HG02852 (cell line): ENCODE measurements around the gene TTC17.
"Not testable (repeated sequence)": the region's sequence is repeated elsewhere in the genome, so short reads cannot be mapped to it uniquely, and the experiment has no call there.

Experiments
- ATAC-seq: cut with Tn5 transposase; IDR thresholded peaks from one replicate; pipeline ENCODE4 v1.9.1; 2021; ENCODE audit warnings: mild to moderate bottlenecking, moderate library complexity; ENCODE audit not compliant: unreplicated experiment

Gene TTC17

DNA sequence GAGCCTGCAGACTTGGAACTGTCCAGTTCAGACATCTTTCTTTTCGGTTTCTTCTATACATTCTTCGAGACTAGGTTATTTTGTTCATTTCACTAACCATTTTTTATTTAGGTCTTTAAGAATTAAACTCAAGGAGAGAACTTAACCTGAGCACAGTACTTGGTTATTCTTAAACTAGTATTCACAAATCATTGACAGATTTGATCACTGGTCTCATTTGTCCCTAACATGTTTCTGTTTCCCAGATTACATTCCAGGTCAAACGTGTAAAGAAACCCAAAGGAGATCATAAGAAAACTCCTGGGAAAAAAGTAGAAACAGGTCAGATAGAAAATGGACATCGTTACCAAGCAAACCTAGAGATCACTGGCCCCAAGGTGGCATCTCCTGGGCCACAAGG is 85.1 kb downstream of the TTC17 start:
- ATAC-seq: no peak

DNA sequence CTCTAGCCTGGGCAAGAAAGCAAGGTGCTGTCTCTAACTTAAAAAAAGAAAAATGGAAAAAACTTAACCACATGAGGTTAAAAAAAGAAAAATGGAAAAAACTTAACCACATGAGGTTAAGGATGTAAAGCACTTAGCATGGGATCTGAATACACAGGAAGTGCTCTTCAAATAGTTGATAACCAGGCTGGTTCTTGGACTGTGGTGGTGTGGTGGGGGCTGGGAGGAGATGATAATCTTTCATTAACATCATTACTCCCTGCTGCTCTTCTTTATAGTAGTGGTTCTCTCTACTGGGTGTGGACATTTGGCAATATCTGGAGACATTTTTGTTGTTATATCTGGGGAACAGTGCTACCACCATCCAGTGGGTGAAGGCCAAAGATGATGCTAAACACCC is 88.4 kb downstream of the TTC17 start:
- ATAC-seq: no peak

GRCh38 chr11:43458486-43458885 is 99.8 kb downstream of the TTC17 start:
- ATAC-seq: no peak

DNA sequence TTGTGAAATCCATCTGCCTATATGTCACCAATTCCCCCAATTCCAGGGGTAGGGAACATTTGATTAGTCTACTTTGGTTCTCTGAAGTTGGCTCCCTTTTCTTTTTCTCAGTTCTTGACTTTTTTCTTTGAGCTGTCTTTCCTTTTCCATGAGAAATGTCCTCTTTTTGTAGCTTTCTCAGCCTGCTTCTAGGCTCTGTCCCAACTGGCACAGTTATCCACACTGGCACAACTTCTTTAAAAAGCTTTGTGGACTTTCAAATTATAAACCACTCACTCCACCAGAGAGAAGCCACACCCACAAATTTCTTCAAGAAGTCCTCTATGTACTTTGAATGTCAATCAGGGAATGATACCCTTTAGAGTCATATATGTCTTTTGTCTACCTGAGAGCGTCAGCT is 100.5 kb downstream of the TTC17 start:
- no peak for ATAC-seq

DNA sequence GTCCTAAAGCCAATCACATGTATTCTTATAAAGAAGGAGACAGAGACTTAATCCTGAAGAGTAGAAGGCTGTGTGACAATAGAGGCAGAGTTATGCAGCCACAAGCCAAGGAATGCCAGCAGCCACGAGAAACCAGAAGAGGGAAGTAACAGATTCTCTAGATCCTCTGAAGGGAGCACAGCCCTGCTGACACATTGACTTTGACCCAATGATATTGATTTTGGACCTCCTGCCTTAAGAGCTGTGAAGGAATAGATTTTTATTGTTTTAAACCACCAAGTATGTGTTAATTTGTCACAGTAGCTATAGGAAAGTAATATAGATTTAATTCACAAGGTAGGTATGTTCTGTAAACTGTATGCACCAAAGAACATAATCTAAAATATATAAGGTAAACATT is 103.6 kb downstream of the TTC17 start:
- ATAC-seq: no peak

- ATAC-seq: no peak
Observed at GRCh38 chr11:43467958-43468357, 109.2 kb downstream of the TTC17 start.

- not testable (repeated sequence) for ATAC-seq
Observed at GRCh38 chr11:43477491-43477890, 118.8 kb downstream of the TTC17 start.

GRCh38 chr11:43486141-43486540 is 127.4 kb downstream of the TTC17 start:
- ATAC-seq: no peak

- no peak for ATAC-seq
Observed at GRCh38 chr11:43489869-43490465, 131.2 kb downstream of the TTC17 start.

DNA sequence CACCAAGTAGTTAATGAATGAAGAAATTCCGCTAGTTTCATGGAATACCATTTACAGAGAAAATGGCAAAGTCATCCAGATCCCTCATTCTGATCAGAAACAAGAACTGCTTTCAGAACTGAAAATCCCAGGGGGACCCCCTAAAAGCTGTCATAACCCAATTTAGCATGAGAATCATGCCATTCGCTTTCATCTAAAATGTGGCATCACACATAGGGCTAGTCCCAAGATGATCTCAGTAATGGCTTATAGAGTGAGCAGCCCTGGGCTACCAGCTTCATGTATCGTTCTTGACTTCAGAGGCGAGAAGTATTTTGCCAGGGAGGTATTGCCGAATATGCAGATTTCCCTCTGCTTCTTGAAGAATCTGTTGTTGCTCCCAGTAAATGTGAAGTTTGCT is 134.0 kb downstream of the TTC17 start:
- no peak for ATAC-seq

- ATAC-seq: no peak
Observed at GRCh38 chr11:43493431-43493830, 134.7 kb downstream of the TTC17 start.

DNA sequence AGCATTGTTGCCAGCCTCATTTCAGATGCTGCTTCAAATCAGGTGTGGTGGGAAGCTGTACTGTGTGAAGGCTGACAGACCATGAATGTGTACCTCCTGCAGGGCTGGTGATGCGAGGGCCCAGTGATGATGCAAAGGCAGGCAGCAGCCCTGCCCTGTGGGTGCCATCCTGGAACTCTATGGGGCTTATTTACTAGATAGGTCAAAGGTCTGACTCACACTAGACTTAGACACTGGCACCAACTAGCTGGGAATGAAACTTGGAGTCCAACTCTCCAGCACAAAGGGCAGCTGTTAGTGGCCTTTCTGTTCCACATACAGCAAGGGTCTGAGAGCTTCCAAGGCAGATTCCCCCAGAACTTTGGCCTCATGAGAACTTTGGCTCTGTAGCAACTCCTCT is 138.4 kb downstream of the TTC17 start:
- ATAC-seq: no peak

DNA sequence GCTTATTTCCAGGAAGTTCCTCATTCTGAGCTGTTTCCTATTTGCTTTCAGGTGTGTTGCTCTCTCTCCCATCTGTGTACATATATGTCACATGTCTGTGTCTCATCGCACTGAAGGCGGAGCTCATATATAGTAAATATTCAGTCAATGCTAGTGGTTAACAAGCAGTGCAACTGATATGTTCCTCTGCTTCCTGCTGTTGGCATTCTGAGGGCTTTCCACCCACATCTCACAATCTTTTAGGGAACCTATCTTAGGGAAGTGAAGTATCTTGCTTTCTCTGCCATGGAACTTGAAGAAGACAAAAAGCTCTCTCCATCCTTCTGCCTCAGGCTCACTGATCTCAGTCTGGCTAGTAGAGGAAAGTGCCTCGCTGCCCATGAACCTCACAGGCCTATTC is 139.8 kb downstream of the TTC17 start:
- ATAC-seq: no peak

DNA sequence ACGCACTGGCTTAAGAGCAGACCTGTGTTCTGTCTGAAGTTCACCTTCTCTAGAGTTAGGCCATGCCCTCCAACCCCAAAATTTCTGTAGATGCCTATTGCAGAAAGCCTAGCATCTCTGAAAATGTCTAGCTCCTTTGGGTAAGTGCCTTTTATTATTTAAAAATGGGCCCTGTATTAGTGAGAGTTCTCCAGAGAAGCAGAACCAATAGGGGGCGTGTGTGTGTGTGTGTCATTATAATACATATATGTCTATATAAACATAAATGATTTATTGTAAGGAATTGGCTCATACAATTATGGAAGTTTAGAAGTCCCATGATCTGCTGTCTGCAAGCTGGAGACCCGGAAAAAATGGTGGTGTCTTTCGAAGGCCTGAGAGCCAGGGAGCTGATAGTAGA is 144.7 kb downstream of the TTC17 start:
- ATAC-seq: no peak

GRCh38 chr11:43504316-43504950 is 145.7 kb downstream of the TTC17 start:
- ATAC-seq: no peak

DNA sequence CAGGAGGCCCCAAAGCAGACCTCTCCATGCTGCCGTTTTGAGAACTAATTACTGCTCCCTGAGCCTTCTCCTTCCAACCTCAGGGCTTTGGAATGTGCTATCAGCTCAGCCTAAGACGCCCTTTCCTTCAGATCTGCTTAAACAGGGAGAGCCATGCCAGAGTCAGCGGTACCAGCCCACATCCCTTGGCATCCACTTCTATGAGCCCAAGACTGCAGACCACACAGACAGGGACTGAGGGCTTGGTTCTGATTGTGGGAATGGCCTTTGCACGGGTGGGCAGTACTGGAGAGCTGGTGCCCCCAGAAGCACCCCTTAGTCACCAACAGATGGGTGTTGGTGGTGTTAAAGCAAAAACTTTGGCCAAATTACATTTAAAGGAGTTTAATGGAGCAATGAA is 146.5 kb downstream of the TTC17 start:
- no peak for ATAC-seq

DNA sequence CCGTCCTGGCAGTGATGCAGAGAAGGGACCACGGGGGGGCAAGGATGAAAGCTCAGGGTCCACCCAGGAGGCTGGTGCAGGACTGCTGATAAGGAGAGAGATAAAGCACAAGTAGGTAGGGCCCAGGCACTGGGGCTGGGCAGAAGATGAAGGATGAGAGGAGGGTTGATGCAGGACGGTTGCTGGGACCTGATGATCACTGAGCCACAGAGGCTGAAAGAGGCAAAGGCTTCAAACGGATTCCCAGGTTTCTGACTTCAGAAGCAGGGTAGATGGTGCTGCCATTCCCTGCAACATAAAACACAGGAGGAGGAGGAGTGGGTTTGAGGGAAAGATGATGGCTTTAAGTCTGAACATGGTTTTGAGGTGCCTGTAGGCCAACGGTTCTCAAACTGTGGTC is 148.5 kb downstream of the TTC17 start:
- ATAC-seq: no peak

- peak; percentile 56 for ATAC-seq
Observed at GRCh38 chr11:43508511-43508918, 149.8 kb downstream of the TTC17 start.

GRCh38 chr11:43511959-43512358 is 153.2 kb downstream of the TTC17 start:
- no peak for ATAC-seq

- no peak for ATAC-seq
Observed at GRCh38 chr11:43515090-43515489, 156.4 kb downstream of the TTC17 start.

DNA sequence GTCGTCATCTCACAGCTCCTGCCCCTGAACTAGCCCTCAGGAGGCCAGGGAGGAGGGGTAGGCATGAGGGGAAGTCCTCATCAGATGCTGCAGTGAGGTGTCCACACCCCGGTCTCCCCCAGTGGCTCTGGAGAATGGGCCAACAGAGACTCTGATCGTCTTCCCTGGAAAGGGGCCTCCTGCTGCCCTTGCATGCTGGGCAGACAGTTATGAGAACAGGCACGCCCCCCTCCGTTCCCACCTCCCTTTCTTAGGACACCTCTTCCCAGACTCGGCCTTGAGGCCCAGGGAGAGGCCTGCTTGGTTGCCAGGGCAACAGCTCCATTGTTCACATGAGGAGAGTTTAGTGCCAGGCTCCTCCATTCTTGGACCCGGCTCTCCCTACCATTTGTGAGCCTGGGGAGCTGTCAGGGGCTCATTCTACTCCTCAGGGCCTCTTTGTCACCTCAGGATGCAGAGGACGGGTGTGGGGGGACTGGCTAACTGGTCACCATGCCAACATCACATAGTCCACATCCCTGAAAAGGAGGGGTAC is 157.7 kb downstream of the TTC17 start:
- ATAC-seq: no peak

DNA sequence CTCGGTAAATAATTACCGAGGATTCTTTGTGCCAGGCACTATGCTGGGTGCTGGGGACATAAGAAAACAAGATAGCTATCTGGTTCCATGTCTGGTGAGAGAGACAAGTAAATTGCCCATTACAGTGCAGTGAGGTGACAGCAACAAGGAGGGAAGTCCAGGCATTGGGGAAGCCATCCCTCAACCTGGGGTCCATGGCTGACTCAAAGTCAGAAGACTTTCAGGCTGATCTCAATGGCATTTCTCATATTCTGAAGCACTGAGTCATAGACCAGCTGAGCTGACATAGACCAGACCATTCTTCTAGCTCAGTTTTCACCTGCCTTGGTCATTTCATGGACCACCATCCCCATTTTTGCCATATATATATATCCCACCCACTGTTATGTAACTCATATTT is 158.8 kb downstream of the TTC17 start:
- no peak for ATAC-seq
